Loucy (cell line): ENCODE data around the gene GRID2.

Experiments
- H2AFZ ChIP-seq: fragments of 200-600 bp; sonication (generic); 2 replicates; pipeline ENCODE4 v1.6.0; 2016; ENCODE audit warnings: antibody characterized with exemption, mild to moderate bottlenecking, low read length, moderate library complexity
- H3F3A ChIP-seq: fragments of 200-600 bp; 2 replicates; pipeline ENCODE4 v1.6.0; 2016; ENCODE audit warnings: antibody characterized with exemption, low read depth, mild to moderate bottlenecking
- H3K27me3 ChIP-seq: fragments of 200-600 bp; sonication (generic); 2 replicates; pipeline ENCODE4 v1.6.1; 2014; ENCODE audit warnings: low read length, mild to moderate bottlenecking; ENCODE audit not compliant: insufficient read depth, poor library complexity, severe bottlenecking
- H3K36me3 ChIP-seq: fragments of 200-600 bp; sonication (generic); 2 replicates; pipeline ENCODE4 v1.6.1; 2016; ENCODE audit warnings: low read length; ENCODE audit not compliant: insufficient read depth
- H3K4me1 ChIP-seq: fragments of 200-600 bp; sonication (generic); 2 replicates; pipeline ENCODE4 v1.5.1; 2014; ENCODE audit warnings: low read length, mild to moderate bottlenecking; ENCODE audit not compliant: insufficient read depth, poor library complexity, severe bottlenecking
- H3K4me2 ChIP-seq: fragments of 200-600 bp; sonication (generic); 2 replicates; pipeline ENCODE4 v1.6.0; 2014; ENCODE audit warnings: antibody characterized with exemption, low read length, low read depth, mild to moderate bottlenecking; ENCODE audit not compliant: poor library complexity, severe bottlenecking
- H3K4me3 ChIP-seq: fragments of 200-600 bp; sonication (generic); 2 replicates; pipeline ENCODE4 v1.5.1; 2014; ENCODE audit warnings: low read length, mild to moderate bottlenecking, mixed read lengths; ENCODE audit not compliant: poor library complexity, severe bottlenecking
- H3K79me2 ChIP-seq: fragments of 200-600 bp; sonication (generic); 2 replicates; pipeline ENCODE4 v1.6.1; 2014; ENCODE audit warnings: low read length; ENCODE audit not compliant: insufficient read depth
- H3K9ac ChIP-seq: fragments of 200-600 bp; sonication (generic); 2 replicates; pipeline ENCODE4 v1.6.0; 2014; ENCODE audit warnings: mild to moderate bottlenecking, low read depth, low read length, moderate library complexity; ENCODE audit not compliant: poor library complexity, severe bottlenecking
- H3K9me2 ChIP-seq: fragments of 200-600 bp; sonication (generic); replicated peaks from 2 replicates; pipeline ENCODE4 v1.6.1; 2016; ENCODE audit warnings: low read depth, low read length, mixed read lengths
- H3K9me3 ChIP-seq: fragments of 200-600 bp; sonication (generic); 2 replicates; pipeline ENCODE4 v1.6.1; 2014; ENCODE audit warnings: mild to moderate bottlenecking, antibody characterized with exemption, low read length, low read depth; ENCODE audit not compliant: insufficient read depth
- H4K20me1 ChIP-seq: fragments of 200-600 bp; sonication (generic); 2 replicates; pipeline ENCODE4 v1.6.0; 2014; ENCODE audit warnings: antibody characterized with exemption, low read length, mild to moderate bottlenecking; ENCODE audit not compliant: insufficient read depth, poor library complexity, severe bottlenecking
- EZH2phosphoT487 ChIP-seq: fragments of 200-600 bp; IDR thresholded peaks from 2 replicates; pipeline ENCODE4 v1.6.1; 2018; ENCODE audit warnings: antibody characterized with exemption, mild to moderate bottlenecking, moderate library complexity, borderline replicate concordance
- TF ChIP-seq, protein P1 (sequence below): fragments of 200-600 bp; sonication (generic); conservative IDR thresholded peaks from 2 replicates; pipeline ENCODE4 v1.5.1; 2014; ENCODE audit warnings: mild to moderate bottlenecking, antibody characterized with exemption, low read length

The GRID2 gene

GRCh38 chr4:92606227-92606626 lies 302.5 kb downstream of the GRID2 start:
- Histone ChIP-seq H3K9me2 (no peaks in the 10 kb centered on the region), H3K27me3 (no peaks in the 10 kb centered on the region), H3K4me1 (no peaks in the 10 kb centered on the region), H3K4me2 (no peak overlapping the region), H3K36me3 (no peaks in the 10 kb centered on the region), H3K79me2 (no peaks in the 10 kb centered on the region), H2AFZ (no peak overlapping the region), H3F3A (no peaks in the 10 kb centered on the region), H3K4me3 (no peak overlapping the region), H4K20me1 (no peaks in the 10 kb centered on the region), H3K9ac (no peak overlapping the region), H3K9me3 (no peaks in the 10 kb centered on the region)
- no peak for TF ChIP-seq EZH2phosphoT487
- TF ChIP-seq, protein P1, sequence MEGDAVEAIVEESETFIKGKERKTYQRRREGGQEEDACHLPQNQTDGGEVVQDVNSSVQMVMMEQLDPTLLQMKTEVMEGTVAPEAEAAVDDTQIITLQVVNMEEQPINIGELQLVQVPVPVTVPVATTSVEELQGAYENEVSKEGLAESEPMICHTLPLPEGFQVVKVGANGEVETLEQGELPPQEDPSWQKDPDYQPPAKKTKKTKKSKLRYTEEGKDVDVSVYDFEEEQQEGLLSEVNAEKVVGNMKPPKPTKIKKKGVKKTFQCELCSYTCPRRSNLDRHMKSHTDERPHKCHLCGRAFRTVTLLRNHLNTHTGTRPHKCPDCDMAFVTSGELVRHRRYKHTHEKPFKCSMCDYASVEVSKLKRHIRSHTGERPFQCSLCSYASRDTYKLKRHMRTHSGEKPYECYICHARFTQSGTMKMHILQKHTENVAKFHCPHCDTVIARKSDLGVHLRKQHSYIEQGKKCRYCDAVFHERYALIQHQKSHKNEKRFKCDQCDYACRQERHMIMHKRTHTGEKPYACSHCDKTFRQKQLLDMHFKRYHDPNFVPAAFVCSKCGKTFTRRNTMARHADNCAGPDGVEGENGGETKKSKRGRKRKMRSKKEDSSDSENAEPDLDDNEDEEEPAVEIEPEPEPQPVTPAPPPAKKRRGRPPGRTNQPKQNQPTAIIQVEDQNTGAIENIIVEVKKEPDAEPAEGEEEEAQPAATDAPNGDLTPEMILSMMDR = no peak

DNA sequence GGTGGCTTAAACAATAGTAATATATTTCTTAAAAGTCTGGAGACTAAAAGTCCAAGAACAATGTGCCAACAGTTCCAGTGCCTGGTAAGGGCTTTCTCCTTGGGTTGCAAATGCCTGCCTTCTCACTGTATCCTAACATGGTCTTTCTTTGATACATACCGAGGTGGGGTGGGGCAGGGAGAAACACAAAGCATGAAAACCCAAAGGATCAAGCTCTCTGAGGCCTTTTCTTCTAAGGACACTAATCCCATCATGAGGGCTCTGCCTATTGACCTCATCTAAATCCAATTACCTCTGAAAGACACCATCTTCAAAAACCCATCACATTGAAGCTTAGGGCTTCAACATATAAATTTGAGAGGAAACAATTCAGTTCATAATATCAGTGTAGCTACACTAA lies 311.3 kb downstream of the GRID2 start:
- no peaks in the 10 kb centered on the region for H3K27me3 ChIP-seq
- no peak for TF ChIP-seq EZH2phosphoT487
- TF ChIP-seq, protein P1 = no peak

GRCh38 chr4:92618968-92619367 lies 315.2 kb downstream of the GRID2 start:
- Histone ChIP-seq H3K79me2 (no peaks in the 10 kb centered on the region), H2AFZ (no peak overlapping the region), H3K4me3 (no peak overlapping the region), H3K9me2 (no peaks in the 10 kb centered on the region), H3K27me3 (no peaks in the 10 kb centered on the region), H4K20me1 (no peaks in the 10 kb centered on the region), H3K36me3 (no peaks in the 10 kb centered on the region), H3K9ac (no peak overlapping the region), H3K4me1 (no peaks in the 10 kb centered on the region), H3K9me3 (no peaks in the 10 kb centered on the region), H3F3A (no peaks in the 10 kb centered on the region), H3K4me2 (no peak overlapping the region)
- TF ChIP-seq EZH2phosphoT487 = no peak
- TF ChIP-seq, protein P1 = no peak

More for the DNA sequence above, 311.3 kb downstream of the GRID2 start:
- H3K9me2 ChIP-seq = no peaks in the 10 kb centered on the region
- H4K20me1 ChIP-seq = no peaks in the 10 kb centered on the region
- no peak overlapping the region for H3K4me2 ChIP-seq
- no peaks in the 10 kb centered on the region for H3K9me3 ChIP-seq
- no peak overlapping the region for H3K9ac ChIP-seq
- no peak overlapping the region for H2AFZ ChIP-seq
- H3K4me1 ChIP-seq = no peaks in the 10 kb centered on the region
- H3K4me3 ChIP-seq = no peak overlapping the region
- no peaks in the 10 kb centered on the region for H3K79me2 ChIP-seq
- H3F3A ChIP-seq = no peaks in the 10 kb centered on the region
- no peaks in the 10 kb centered on the region for H3K36me3 ChIP-seq
